GM23338 (cell line): ENCODE results near the gene ACTR1A. TPM values are rescaled to one million over a fixed set of nuclear protein-coding genes. Genes with fewer than 3 reads are reported as not detected.

Experiments used
- ATAC-seq: fragments of 200-7000 bp; cut with Tn5 transposase; 3 replicates; pipeline ENCODE4 v1.9.1; 2020
- DNase-seq: peaks from one replicate; pipeline ENCODE4 v3.0.0-alpha.2; 2015; ENCODE audit warnings: low spot score
- H2AFZ ChIP-seq: fragments of 200-600 bp; sonication (generic); 2 replicates; pipeline ENCODE4 v1.8.0; 2016; ENCODE audit warnings: antibody characterized with exemption, mild to moderate bottlenecking, moderate library complexity
- H3F3A ChIP-seq: fragments of 200-600 bp; sonication (generic); replicated peaks from 2 replicates; pipeline ENCODE4 v1.8.0; 2017; ENCODE audit warnings: antibody characterized with exemption, mixed run types, low read depth
- H3K27ac ChIP-seq: fragments of 200-600 bp; sonication (generic); 2 replicates; pipeline ENCODE4 v1.6.1; 2016; ENCODE audit warnings: low read depth
- H3K27me3 ChIP-seq: fragments of 200-600 bp; sonication (generic); 2 replicates; pipeline ENCODE4 v1.8.0; 2016; ENCODE audit warnings: mild to moderate bottlenecking, mixed run types, moderate library complexity; ENCODE audit not compliant: insufficient read depth
- H3K36me3 ChIP-seq: fragments of 200-600 bp; sonication (generic); 2 replicates; pipeline ENCODE4 v1.8.0; 2016; ENCODE audit warnings: mild to moderate bottlenecking; ENCODE audit not compliant: insufficient read depth
- H3K4me1 ChIP-seq: fragments of 200-600 bp; sonication (generic); 2 replicates; pipeline ENCODE4 v1.8.0; 2016; ENCODE audit warnings: mild to moderate bottlenecking, moderate library complexity; ENCODE audit not compliant: insufficient read depth
- H3K4me2 ChIP-seq: fragments of 200-600 bp; sonication (generic); 2 replicates; pipeline ENCODE4 v1.7.1; 2017; ENCODE audit warnings: mixed run types
- H3K4me3 ChIP-seq: fragments of 200-600 bp; sonication (generic); 2 replicates; pipeline ENCODE4 v1.6.1; 2016; ENCODE audit warnings: mixed run types
- H3K79me2 ChIP-seq: fragments of 200-600 bp; sonication (generic); replicated peaks from 2 replicates; pipeline ENCODE4 v1.8.0; 2017; ENCODE audit warnings: mild to moderate bottlenecking; ENCODE audit not compliant: insufficient read depth
- H3K9me2 ChIP-seq: fragments of 200-600 bp; sonication (generic); 2 replicates; pipeline ENCODE4 v1.8.0; 2017; ENCODE audit not compliant: insufficient read depth
- H4K20me1 ChIP-seq: fragments of 200-600 bp; sonication (generic); replicated peaks from 2 replicates; pipeline ENCODE4 v1.8.0; 2017; ENCODE audit warnings: mild to moderate bottlenecking; ENCODE audit not compliant: insufficient read depth
- H3K27ac Mint-ChIP-seq: 2 replicates; pipeline ENCODE4 v1.8.0; 2020; ENCODE audit warnings: inconsistent platforms, mild to moderate bottlenecking, moderate library complexity, mixed read lengths
- H3K27me3 Mint-ChIP-seq: 3 replicates; pipeline ENCODE4 v1.8.0; 2022; ENCODE audit warnings: low read depth, mild to moderate bottlenecking, moderate library complexity, mixed read lengths, inconsistent platforms; ENCODE audit not compliant: insufficient read depth, poor library complexity
- H3K36me3 Mint-ChIP-seq: 3 replicates; pipeline ENCODE4 v1.8.0; 2021; ENCODE audit warnings: low read depth, mild to moderate bottlenecking, inconsistent platforms, moderate library complexity, mixed read lengths
- H3K4me1 Mint-ChIP-seq: 3 replicates; pipeline ENCODE4 v1.8.0; 2020; ENCODE audit warnings: mild to moderate bottlenecking, inconsistent platforms, mixed read lengths
- H3K4me3 Mint-ChIP-seq: 3 replicates; pipeline ENCODE4 v1.8.0; 2021; ENCODE audit warnings: moderate library complexity, mild to moderate bottlenecking, inconsistent platforms, mixed read lengths
- H3K9me3 Mint-ChIP-seq: 3 replicates; pipeline ENCODE4 v1.8.0; 2020; ENCODE audit warnings: moderate library complexity, mild to moderate bottlenecking, inconsistent platforms, mixed read lengths
- CREB1 ChIP-seq: fragments of 250-450 bp; sonication (Bioruptor Pico); IDR thresholded peaks from 2 replicates; pipeline ENCODE4 v1.5.0; 2020; ENCODE audit warnings: low read depth, mild to moderate bottlenecking, moderate library complexity
- EZH2phosphoT487 ChIP-seq: fragments of 200-600 bp; sonication (generic); IDR thresholded peaks from one replicate; pipeline ENCODE4 v1.8.1; 2018; ENCODE audit warnings: antibody characterized with exemption; ENCODE audit not compliant: unreplicated experiment
- POLR2AphosphoS5 ChIP-seq: IDR thresholded peaks from 2 replicates; pipeline ENCODE4 v1.6.1; 2016; ENCODE audit warnings: antibody characterized with exemption, low read depth
- microRNA counts: library from miRNA; unstranded; fragments of <30 nt; microRNA quantifications from one replicate; lab custom pipeline; 2017
- microRNA-seq: library from miRNA; unstranded; fragments of <30 nt; microRNA quantifications from one replicate; pipeline ENCODE4, GENCODE V29; 2017
- polyA plus RNA-seq: library from polyadenylated mRNA; unstranded; fragments of >200 nt; fragmentation: Nextera tagmentation; extraction: Ambion mirVana; gene quantifications from 2 replicates; pipeline ENCODE4 v1.2.1, GENCODE V29; 2016
- small RNA-seq: library from RNA; depleted of rRNA; stranded (forward); fragments of <200 nt; gene quantifications from one replicate; pipeline ENCODE3, GENCODE V24; 2014; ENCODE audit warnings: low replicate concordance
- total RNA-seq: library from RNA; depleted of rRNA; stranded (reverse); fragments of >200 nt; shearing (Covaris generic); gene quantifications from 2 replicates; pipeline ENCODE4 v1.2.3, GENCODE V29; 2014; rRNA removed
- TF ChIP-seq, protein P1 (sequence below): fragments of 250-450 bp; sonication (Bioruptor Pico); IDR thresholded peaks from 2 replicates; pipeline ENCODE4 v1.5.0; 2020; ENCODE audit warnings: mild to moderate bottlenecking, moderate library complexity
- TF ChIP-seq, protein P2 (sequence below), 2 experiments: fragments of 200-600 bp in 1 of 2; sonication (generic) in 1 of 2; conservative IDR thresholded peaks; 2 replicates each; pipeline versions ENCODE4 v1.5.1 to v1.6.1; 2016 to 2017; ENCODE audit warnings: antibody characterized with exemption in 2 of 2, low read depth in 2 of 2, mild to moderate bottlenecking in 2 of 2, moderate library complexity in 1 of 2

ACTR1A gene
- total and polyA plus RNA-seq, 2 experiments from 2014 or later: 39.4 to 101 TPM

DNA sequence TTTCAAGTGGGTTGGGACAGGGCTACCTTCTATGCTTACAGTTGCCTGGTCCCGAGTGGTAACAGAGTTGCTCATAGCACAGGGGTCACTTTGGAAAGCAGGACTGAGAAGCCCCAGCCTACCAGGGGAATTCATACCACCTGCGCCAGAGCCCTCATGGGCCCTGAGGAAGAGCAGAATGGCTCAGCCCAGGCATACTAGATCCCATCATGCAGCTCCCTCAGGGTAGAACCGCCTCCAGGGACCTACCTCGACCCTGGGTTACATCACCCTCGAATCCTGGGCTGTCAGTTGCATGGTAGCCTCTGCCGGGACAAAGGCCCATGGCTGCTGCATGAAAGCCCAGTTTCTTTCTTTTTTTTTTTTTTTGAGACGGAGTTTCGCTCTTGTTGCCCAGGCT lies 73.0 kb downstream of the ACTR1A start:
- Mint-ChIP-seq H3K4me1 (peaks cover 9% of the 10 kb centered on the region), H3K27ac (no peak overlapping the region), H3K36me3 (peaks cover 5% of the 10 kb centered on the region; the same call in 1 of the 3 replicates), H3K27me3 (peaks cover 28% of the 10 kb centered on the region), H3K9me3 (no peaks in the 10 kb centered on the region), H3K4me3 (no peak overlapping the region)
- Histone ChIP-seq H3K27ac (no peak overlapping the region), H3K9me2 (no peaks in the 10 kb centered on the region), H3K4me1 (peaks cover 9% of the 10 kb centered on the region), H3K36me3 (no peaks in the 10 kb centered on the region; the same call in 1 of the 2 replicates), H3K4me3 (no peak overlapping the region), H3K79me2 (no peaks in the 10 kb centered on the region; the same call in 1 of the 2 replicates), H2AFZ (no peak overlapping the region), H3F3A (0 out of 2 replicates have a peak, but pooled peaks cover 7% of the 10 kb centered on the region), H3K4me2 (no peak overlapping the region), H4K20me1 (no peaks in the 10 kb centered on the region; the same call in 1 of the 2 replicates), H3K27me3 (peaks cover 18% of the 10 kb centered on the region)
- ATAC-seq (no peak), DNase-seq (peak; percentile 30)
- no peak for TF ChIP-seq EZH2phosphoT487
- no peak for TF ChIP-seq POLR2AphosphoS5
- TF ChIP-seq, protein P1, sequence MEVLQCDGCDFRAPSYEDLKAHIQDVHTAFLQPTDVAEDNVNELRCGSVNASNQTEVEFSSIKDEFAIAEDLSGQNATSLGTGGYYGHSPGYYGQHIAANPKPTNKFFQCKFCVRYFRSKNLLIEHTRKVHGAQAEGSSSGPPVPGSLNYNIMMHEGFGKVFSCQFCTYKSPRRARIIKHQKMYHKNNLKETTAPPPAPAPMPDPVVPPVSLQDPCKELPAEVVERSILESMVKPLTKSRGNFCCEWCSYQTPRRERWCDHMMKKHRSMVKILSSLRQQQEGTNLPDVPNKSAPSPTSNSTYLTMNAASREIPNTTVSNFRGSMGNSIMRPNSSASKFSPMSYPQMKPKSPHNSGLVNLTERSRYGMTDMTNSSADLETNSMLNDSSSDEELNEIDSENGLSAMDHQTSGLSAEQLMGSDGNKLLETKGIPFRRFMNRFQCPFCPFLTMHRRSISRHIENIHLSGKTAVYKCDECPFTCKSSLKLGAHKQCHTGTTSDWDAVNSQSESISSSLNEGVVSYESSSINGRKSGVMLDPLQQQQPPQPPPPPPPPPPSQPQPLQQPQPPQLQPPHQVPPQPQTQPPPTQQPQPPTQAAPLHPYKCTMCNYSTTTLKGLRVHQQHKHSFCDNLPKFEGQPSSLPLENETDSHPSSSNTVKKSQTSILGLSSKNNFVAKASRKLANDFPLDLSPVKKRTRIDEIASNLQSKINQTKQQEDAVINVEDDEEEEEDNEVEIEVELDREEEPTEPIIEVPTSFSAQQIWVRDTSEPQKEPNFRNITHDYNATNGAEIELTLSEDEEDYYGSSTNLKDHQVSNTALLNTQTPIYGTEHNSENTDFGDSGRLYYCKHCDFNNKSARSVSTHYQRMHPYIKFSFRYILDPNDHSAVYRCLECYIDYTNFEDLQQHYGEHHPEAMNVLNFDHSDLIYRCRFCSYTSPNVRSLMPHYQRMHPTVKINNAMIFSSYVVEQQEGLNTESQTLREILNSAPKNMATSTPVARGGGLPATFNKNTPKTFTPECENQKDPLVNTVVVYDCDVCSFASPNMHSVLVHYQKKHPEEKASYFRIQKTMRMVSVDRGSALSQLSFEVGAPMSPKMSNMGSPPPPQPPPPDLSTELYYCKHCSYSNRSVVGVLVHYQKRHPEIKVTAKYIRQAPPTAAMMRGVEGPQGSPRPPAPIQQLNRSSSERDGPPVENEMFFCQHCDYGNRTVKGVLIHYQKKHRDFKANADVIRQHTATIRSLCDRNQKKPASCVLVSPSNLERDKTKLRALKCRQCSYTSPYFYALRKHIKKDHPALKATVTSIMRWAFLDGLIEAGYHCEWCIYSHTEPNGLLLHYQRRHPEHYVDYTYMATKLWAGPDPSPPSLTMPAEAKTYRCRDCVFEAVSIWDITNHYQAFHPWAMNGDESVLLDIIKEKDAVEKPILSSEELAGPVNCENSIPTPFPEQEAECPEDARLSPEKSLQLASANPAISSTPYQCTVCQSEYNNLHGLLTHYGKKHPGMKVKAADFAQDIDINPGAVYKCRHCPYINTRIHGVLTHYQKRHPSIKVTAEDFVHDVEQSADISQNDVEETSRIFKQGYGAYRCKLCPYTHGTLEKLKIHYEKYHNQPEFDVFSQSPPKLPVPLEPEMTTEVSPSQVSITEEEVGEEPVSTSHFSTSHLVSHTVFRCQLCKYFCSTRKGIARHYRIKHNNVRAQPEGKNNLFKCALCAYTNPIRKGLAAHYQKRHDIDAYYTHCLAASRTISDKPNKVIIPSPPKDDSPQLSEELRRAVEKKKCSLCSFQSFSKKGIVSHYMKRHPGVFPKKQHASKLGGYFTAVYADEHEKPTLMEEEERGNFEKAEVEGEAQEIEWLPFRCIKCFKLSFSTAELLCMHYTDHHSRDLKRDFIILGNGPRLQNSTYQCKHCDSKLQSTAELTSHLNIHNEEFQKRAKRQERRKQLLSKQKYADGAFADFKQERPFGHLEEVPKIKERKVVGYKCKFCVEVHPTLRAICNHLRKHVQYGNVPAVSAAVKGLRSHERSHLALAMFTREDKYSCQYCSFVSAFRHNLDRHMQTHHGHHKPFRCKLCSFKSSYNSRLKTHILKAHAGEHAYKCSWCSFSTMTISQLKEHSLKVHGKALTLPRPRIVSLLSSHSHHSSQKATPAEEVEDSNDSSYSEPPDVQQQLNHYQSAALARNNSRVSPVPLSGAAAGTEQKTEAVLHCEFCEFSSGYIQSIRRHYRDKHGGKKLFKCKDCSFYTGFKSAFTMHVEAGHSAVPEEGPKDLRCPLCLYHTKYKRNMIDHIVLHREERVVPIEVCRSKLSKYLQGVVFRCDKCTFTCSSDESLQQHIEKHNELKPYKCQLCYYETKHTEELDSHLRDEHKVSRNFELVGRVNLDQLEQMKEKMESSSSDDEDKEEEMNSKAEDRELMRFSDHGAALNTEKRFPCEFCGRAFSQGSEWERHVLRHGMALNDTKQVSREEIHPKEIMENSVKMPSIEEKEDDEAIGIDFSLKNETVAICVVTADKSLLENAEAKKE (CRISPR knock-in tag): no peak
- no peak for TF ChIP-seq CREB1 (CRISPR knock-in tag)
- TF ChIP-seq, protein P2, sequence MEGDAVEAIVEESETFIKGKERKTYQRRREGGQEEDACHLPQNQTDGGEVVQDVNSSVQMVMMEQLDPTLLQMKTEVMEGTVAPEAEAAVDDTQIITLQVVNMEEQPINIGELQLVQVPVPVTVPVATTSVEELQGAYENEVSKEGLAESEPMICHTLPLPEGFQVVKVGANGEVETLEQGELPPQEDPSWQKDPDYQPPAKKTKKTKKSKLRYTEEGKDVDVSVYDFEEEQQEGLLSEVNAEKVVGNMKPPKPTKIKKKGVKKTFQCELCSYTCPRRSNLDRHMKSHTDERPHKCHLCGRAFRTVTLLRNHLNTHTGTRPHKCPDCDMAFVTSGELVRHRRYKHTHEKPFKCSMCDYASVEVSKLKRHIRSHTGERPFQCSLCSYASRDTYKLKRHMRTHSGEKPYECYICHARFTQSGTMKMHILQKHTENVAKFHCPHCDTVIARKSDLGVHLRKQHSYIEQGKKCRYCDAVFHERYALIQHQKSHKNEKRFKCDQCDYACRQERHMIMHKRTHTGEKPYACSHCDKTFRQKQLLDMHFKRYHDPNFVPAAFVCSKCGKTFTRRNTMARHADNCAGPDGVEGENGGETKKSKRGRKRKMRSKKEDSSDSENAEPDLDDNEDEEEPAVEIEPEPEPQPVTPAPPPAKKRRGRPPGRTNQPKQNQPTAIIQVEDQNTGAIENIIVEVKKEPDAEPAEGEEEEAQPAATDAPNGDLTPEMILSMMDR (conservative IDR thresholded peaks at IDR 0.05; ENCODE audit: low read depth in 2 of 2): no peak

MicroRNA genes within 50 kb of the gene (microRNA counts, 767-probe panel; counts per million panel counts)
- not detected for microRNA hsa-miR-146b-3p (lab: Ali Mortazavi, UCI)
- not detected for microRNA hsa-miR-146b-5p (lab: Ali Mortazavi, UCI)

Small RNA genes within 50 kb of the gene (microRNA-seq; reads per million reads assigned to microRNA genes)
- 9.1 reads per million, percentile 32 among the genes with 10 or more reads in this experiment for gene MIR146B

Small RNA genes within 50 kb of the gene (small RNA-seq; reads per million reads assigned to genes)
- 22.6 reads per million, percentile 98 among the genes with 10 or more reads in this experiment for gene MIR146B

Other genes with a start within 250 kb of the ACTR1A start
- 19.0 and 29.4 TPM in 2 replicates for gene NFKB2, start 107.0 kb downstream of the ACTR1A start, total RNA-seq
- 6.8 and 8.1 TPM in 2 replicates for gene NFKB2, start 107.0 kb downstream of the ACTR1A start, polyA plus RNA-seq
- 4.0 and 6.8 TPM in 2 replicates for gene PSD, start 83.9 kb downstream of the ACTR1A start, total RNA-seq
- 1.9 and 2.7 TPM in 2 replicates for gene PSD, start 83.9 kb downstream of the ACTR1A start, polyA plus RNA-seq
- 29.7 and 36.1 TPM in 2 replicates for gene FBXL15, start 81.9 kb downstream of the ACTR1A start, total RNA-seq
- gene FBXL15, start 81.9 kb downstream of the ACTR1A start, polyA plus RNA-seq: 18.4 and 18.5 TPM in 2 replicates
- 37.0 and 39.2 TPM in 2 replicates for gene CUEDC2, start 70.1 kb downstream of the ACTR1A start, total RNA-seq
- gene CUEDC2, start 70.1 kb downstream of the ACTR1A start, polyA plus RNA-seq: 37.3 and 47.3 TPM in 2 replicates
- gene C10orf95, start 51.2 kb downstream of the ACTR1A start, total RNA-seq: 0.69 TPM in 1 of 2 replicates, not detected in the other
- 1.1 and 1.5 TPM in 2 replicates for gene C10orf95, start 51.2 kb downstream of the ACTR1A start, polyA plus RNA-seq
- 5.6 and 6.6 TPM in 2 replicates for gene SUFU, start 1.3 kb upstream of the ACTR1A start, total RNA-seq
- gene SUFU, start 1.3 kb upstream of the ACTR1A start, polyA plus RNA-seq: 2.8 and 3.3 TPM in 2 replicates
- gene TRIM8, start 141.8 kb upstream of the ACTR1A start, total RNA-seq: 33.4 and 36.7 TPM in 2 replicates
- gene TRIM8, start 141.8 kb upstream of the ACTR1A start, polyA plus RNA-seq: 15.1 and 20.2 TPM in 2 replicates
- gene ARL3, start 211.7 kb upstream of the ACTR1A start, total RNA-seq: 8.5 and 9.4 TPM in 2 replicates
- 22.6 and 23.0 TPM in 2 replicates for gene ARL3, start 211.7 kb upstream of the ACTR1A start, polyA plus RNA-seq
- gene SFXN2, start 211.9 kb upstream of the ACTR1A start, total RNA-seq: 5.7 and 9.1 TPM in 2 replicates
- gene SFXN2, start 211.9 kb upstream of the ACTR1A start, polyA plus RNA-seq: 6.2 and 7.2 TPM in 2 replicates
- 48.5 and 55.7 TPM in 2 replicates for gene WBP1L, start 241.2 kb upstream of the ACTR1A start, total RNA-seq
- 5.1 and 7.0 TPM in 2 replicates for gene WBP1L, start 241.2 kb upstream of the ACTR1A start, polyA plus RNA-seq